ENCODE data around the gene OTUB2.

Gene OTUB2

GRCh38 chr14:94048691-94049624, 22.8 kb downstream of the OTUB2 start:
- no peak overlapping the region for H2AFZ ChIP-seq (ENCODE audit: low read depth)
- H4K20me1 ChIP-seq (ENCODE audit: insufficient read depth), result no peaks in the 10 kb centered on the region
- H3K4me3 ChIP-seq (IDR thresholded peaks at IDR 0.05; ENCODE audit: insufficient read depth, low read depth, low read length), result no peak overlapping the region
- no peak overlapping the region for H3K9ac ChIP-seq
- H3K27me3 ChIP-seq (ENCODE audit: insufficient read depth, low read depth), result no peaks in the 10 kb centered on the region
- H3K4me1 ChIP-seq (ENCODE audit: low read depth, poor library complexity, severe bottlenecking), result peaks cover 30% of the 10 kb centered on the region
- no peaks in the 10 kb centered on the region for H3K79me2 ChIP-seq (ENCODE audit: insufficient read depth, low read depth)
- H3K27ac ChIP-seq, result no peak overlapping the region
- H3K36me3 ChIP-seq (ENCODE audit: insufficient read depth), result no peaks in the 10 kb centered on the region
- no peak overlapping the region for H3K4me2 ChIP-seq
- TF ChIP-seq CTCF (conservative IDR thresholded peaks at IDR 0.05; ENCODE audit: low read depth, low read length), result no peak

GRCh38 chr14:94049625-94050023, 23.5 kb downstream of the OTUB2 start:
- Histone ChIP-seq H3K27ac (no peak overlapping the region), H4K20me1 (ENCODE audit: insufficient read depth) (no peaks in the 10 kb centered on the region), H3K36me3 (ENCODE audit: insufficient read depth) (no peaks in the 10 kb centered on the region), H3K4me3 (IDR thresholded peaks at IDR 0.05; ENCODE audit: insufficient read depth, low read depth, low read length) (no peak overlapping the region), H2AFZ (ENCODE audit: low read depth) (no peak overlapping the region), H3K9ac (no peak overlapping the region), H3K27me3 (ENCODE audit: insufficient read depth, low read depth) (no peaks in the 10 kb centered on the region), H3K4me2 (no peak overlapping the region), H3K79me2 (ENCODE audit: insufficient read depth, low read depth) (no peaks in the 10 kb centered on the region), H3K4me1 (ENCODE audit: low read depth, poor library complexity, severe bottlenecking) (peaks cover 37% of the 10 kb centered on the region)
- TF ChIP-seq CTCF (conservative IDR thresholded peaks at IDR 0.05; ENCODE audit: low read depth, low read length), result no peak

GRCh38 chr14:94050231-94050880, 24.2 kb downstream of the OTUB2 start:
- H4K20me1 ChIP-seq (ENCODE audit: insufficient read depth), result no peaks in the 10 kb centered on the region
- no peak overlapping the region for H3K4me2 ChIP-seq
- no peak overlapping the region for H3K9ac ChIP-seq
- peaks cover 44% of the 10 kb centered on the region for H3K4me1 ChIP-seq (ENCODE audit: low read depth, poor library complexity, severe bottlenecking)
- no peak overlapping the region for H2AFZ ChIP-seq (ENCODE audit: low read depth)
- no peak for TF ChIP-seq CTCF (conservative IDR thresholded peaks at IDR 0.05; ENCODE audit: low read depth, low read length)
- no peaks in the 10 kb centered on the region for H3K79me2 ChIP-seq (ENCODE audit: insufficient read depth, low read depth)
- no peak overlapping the region for H3K4me3 ChIP-seq (IDR thresholded peaks at IDR 0.05; ENCODE audit: insufficient read depth, low read depth, low read length)
- H3K36me3 ChIP-seq (ENCODE audit: insufficient read depth), result no peaks in the 10 kb centered on the region
- H3K27ac ChIP-seq, result no peak overlapping the region
- H3K27me3 ChIP-seq (ENCODE audit: insufficient read depth, low read depth), result no peaks in the 10 kb centered on the region

- H3K4me1 ChIP-seq (ENCODE audit: low read depth, poor library complexity, severe bottlenecking), result peaks cover 52% of the 10 kb centered on the region
- no peaks in the 10 kb centered on the region for H4K20me1 ChIP-seq (ENCODE audit: insufficient read depth)
- 0 out of 2 replicates have a peak, but pooled peaks have one; percentile 19 for TF ChIP-seq CTCF (conservative IDR thresholded peaks at IDR 0.05; ENCODE audit: low read depth, low read length)
- H3K4me3 ChIP-seq (IDR thresholded peaks at IDR 0.05; ENCODE audit: insufficient read depth, low read depth, low read length), result no peak overlapping the region
- H2AFZ ChIP-seq (ENCODE audit: low read depth), result no peak overlapping the region
- H3K36me3 ChIP-seq (ENCODE audit: insufficient read depth), result no peaks in the 10 kb centered on the region
- peak overlapping the region; percentile 70; the same call in 1 of the 2 replicates for H3K27ac ChIP-seq
- no peaks in the 10 kb centered on the region for H3K27me3 ChIP-seq (ENCODE audit: insufficient read depth, low read depth)
- H3K4me2 ChIP-seq, result no peak overlapping the region; the same call in 1 of the 2 replicates
- H3K79me2 ChIP-seq (ENCODE audit: insufficient read depth, low read depth), result peaks cover 4% of the 10 kb centered on the region; the same call in 1 of the 2 replicates
- H3K9ac ChIP-seq, result no peak overlapping the region
Observed at GRCh38 chr14:94051115-94051514, 25.0 kb downstream of the OTUB2 start.
